Right forelimb (tissue), 1 donor: ENCODE results near the gene SPATA24.
"Not testable (repeated sequence)": the region's sequence is repeated elsewhere in the genome, so short reads cannot be mapped to it uniquely, and the experiment has no call there.

Experiments used
- DNase-seq: peaks from one replicate; pipeline ENCODE4 v3.0.0-alpha.2; 2018

Gene SPATA24

GRCh38 chr5:139403787-139404483, at the start of gene SPATA24:
TSS of gene SPATA24 (minus strand) at chr5:139404089. CDS start at chr5:139404060, 29 bp downstream.
- DNase-seq: peak; percentile 98

- no peak for DNase-seq
Measured at GRCh38 chr5:139451878-139452660, 48.2 kb upstream of the SPATA24 start.

- DNase-seq: no peak
Measured at GRCh38 chr5:139451176-139451575, 47.3 kb upstream of the SPATA24 start.

GRCh38 chr5:139446956-139447779, 43.3 kb upstream of the SPATA24 start:
- no peak for DNase-seq

GRCh38 chr5:139445325-139446170, 41.7 kb upstream of the SPATA24 start:
- no peak for DNase-seq

GRCh38 chr5:139443831-139444453, 40.1 kb upstream of the SPATA24 start:
- DNase-seq: no peak

GRCh38 chr5:139440416-139440815, 36.5 kb upstream of the SPATA24 start:
- DNase-seq: not testable (repeated sequence)

- peak; percentile 95 for DNase-seq
Measured at GRCh38 chr5:139439013-139439903, 35.4 kb upstream of the SPATA24 start, which contains the start of gene DNAJC18. TSS of gene DNAJC18 (minus strand) at chr5:139439525. CDS start at chr5:139439445, 80 bp downstream.

- DNase-seq: no peak
Measured at GRCh38 chr5:139438707-139439012, 34.8 kb upstream of the SPATA24 start.

GRCh38 chr5:139435676-139436075, 31.8 kb upstream of the SPATA24 start:
- no peak for DNase-seq

GRCh38 chr5:139431706-139432105, 27.8 kb upstream of the SPATA24 start:
- no peak for DNase-seq

GRCh38 chr5:139430015-139430414, 26.1 kb upstream of the SPATA24 start:
- no peak for DNase-seq

GRCh38 chr5:139426203-139426885, 22.5 kb upstream of the SPATA24 start:
- no peak for DNase-seq

- no peak for DNase-seq
Measured at GRCh38 chr5:139425497-139425896, 21.6 kb upstream of the SPATA24 start.

- DNase-seq: no peak
Measured at GRCh38 chr5:139422307-139422893, 18.5 kb upstream of the SPATA24 start.

- DNase-seq: no peak
Measured at GRCh38 chr5:139419226-139420192, 15.6 kb upstream of the SPATA24 start.

GRCh38 chr5:139418793-139419192, 14.9 kb upstream of the SPATA24 start:
- DNase-seq: no peak

- DNase-seq: no peak
Measured at GRCh38 chr5:139417214-139417613, 13.3 kb upstream of the SPATA24 start.

- no peak for DNase-seq
Measured at GRCh38 chr5:139416651-139417050, 12.8 kb upstream of the SPATA24 start.
